ENCODE measurements around the gene DLG2. TPM values are rescaled to one million over a fixed set of nuclear protein-coding genes. Genes with fewer than 3 reads are reported as not detected.

Gene DLG2
- total and polyA plus RNA-seq, 4 donors, result 0.30 to 5.5 (median 0.68) TPM

GRCh38 chr11:84687433-84687832 lies 939.7 kb downstream of the DLG2 start (continued):
- no peak for TF ChIP-seq FOXA1 (IDR thresholded peaks at IDR 0.05)

- Histone ChIP-seq H3K4me1 (ENCODE audit: control insufficient read depth in 4 of 4, insufficient read depth in 4 of 4, low read length in 3 of 4) (no peaks in the 10 kb centered on the region), H3K9me3 (ENCODE audit: control insufficient read depth in 4 of 4, low read length in 3 of 4) (no peaks in the 10 kb centered on the region), H3K27me3 (ENCODE audit: control insufficient read depth in 4 of 4, insufficient read depth in 4 of 4, low read length in 3 of 4) (no peaks in the 10 kb centered on the region), H3K4me3 (ENCODE audit: low read depth in 1 of 3, low read length in 3 of 3) (no peak overlapping the region), H3K27ac (ENCODE audit: low read depth in 1 of 2, low read length in 2 of 2) (no peak overlapping the region), H3K36me3 (ENCODE audit: control insufficient read depth in 4 of 4, insufficient read depth in 3 of 4, low read depth in 1 of 4, low read length in 3 of 4) (no peaks in the 10 kb centered on the region), H3K9ac (ENCODE audit: low read depth in 1 of 2, low read length in 2 of 2) (no peak overlapping the region)
- no peak for DNase-seq (ENCODE audit: low spot score)
- TF ChIP-seq MAX (IDR thresholded peaks at IDR 0.05), result no peak
- WGBS, result 75% methylated on average over 1 of the region's 1 CpG
Measured at GRCh38 chr11:84686716-84687115, 940.4 kb downstream of the DLG2 start.

GRCh38 chr11:84685976-84686375 lies 941.2 kb downstream of the DLG2 start:
- TF ChIP-seq HNF4A (conservative IDR thresholded peaks at IDR 0.05) (no peak), CTCF (IDR thresholded peaks at IDR 0.05; ENCODE audit: low read depth, low read length, missing input control) (no peak), SP1 (IDR thresholded peaks at IDR 0.05) (no peak), FOXA2 (IDR thresholded peaks at IDR 0.05) (no peak), ATF3 (IDR thresholded peaks at IDR 0.05) (no peak), RXRA (IDR thresholded peaks at IDR 0.05) (no peak), FOXA1 (IDR thresholded peaks at IDR 0.05) (no peak), GABPA (IDR thresholded peaks at IDR 0.05 in 1 of 2, conservative IDR thresholded peaks at IDR 0.05 in 1 of 2) (no peak), TAF1 (conservative IDR thresholded peaks at IDR 0.05) (no peak), REST (IDR thresholded peaks at IDR 0.05) (no peak), EGR1 (IDR thresholded peaks at IDR 0.05; ENCODE audit: low read depth in 2 of 2) (no peak), JUND (IDR thresholded peaks at IDR 0.05) (no peak), NR2F2 (IDR thresholded peaks at IDR 0.05) (no peak), YY1 (IDR thresholded peaks at IDR 0.05) (no peak)
- TF ChIP-seq, protein P1, sequence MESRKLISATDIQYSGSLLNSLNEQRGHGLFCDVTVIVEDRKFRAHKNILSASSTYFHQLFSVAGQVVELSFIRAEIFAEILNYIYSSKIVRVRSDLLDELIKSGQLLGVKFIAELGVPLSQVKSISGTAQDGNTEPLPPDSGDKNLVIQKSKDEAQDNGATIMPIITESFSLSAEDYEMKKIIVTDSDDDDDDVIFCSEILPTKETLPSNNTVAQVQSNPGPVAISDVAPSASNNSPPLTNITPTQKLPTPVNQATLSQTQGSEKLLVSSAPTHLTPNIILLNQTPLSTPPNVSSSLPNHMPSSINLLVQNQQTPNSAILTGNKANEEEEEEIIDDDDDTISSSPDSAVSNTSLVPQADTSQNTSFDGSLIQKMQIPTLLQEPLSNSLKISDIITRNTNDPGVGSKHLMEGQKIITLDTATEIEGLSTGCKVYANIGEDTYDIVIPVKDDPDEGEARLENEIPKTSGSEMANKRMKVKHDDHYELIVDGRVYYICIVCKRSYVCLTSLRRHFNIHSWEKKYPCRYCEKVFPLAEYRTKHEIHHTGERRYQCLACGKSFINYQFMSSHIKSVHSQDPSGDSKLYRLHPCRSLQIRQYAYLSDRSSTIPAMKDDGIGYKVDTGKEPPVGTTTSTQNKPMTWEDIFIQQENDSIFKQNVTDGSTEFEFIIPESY (IDR thresholded peaks at IDR 0.05), result no peak
- Histone ChIP-seq H3K9me3 (ENCODE audit: control insufficient read depth in 4 of 4, low read length in 3 of 4) (no peaks in the 10 kb centered on the region), H3K4me1 (ENCODE audit: control insufficient read depth in 4 of 4, insufficient read depth in 4 of 4, low read length in 3 of 4) (no peaks in the 10 kb centered on the region), H3K27me3 (ENCODE audit: control insufficient read depth in 4 of 4, insufficient read depth in 4 of 4, low read length in 3 of 4) (no peaks in the 10 kb centered on the region), H3K9ac (ENCODE audit: low read depth in 1 of 2, low read length in 2 of 2) (no peak overlapping the region), H3K36me3 (ENCODE audit: control insufficient read depth in 4 of 4, insufficient read depth in 3 of 4, low read depth in 1 of 4, low read length in 3 of 4) (no peaks in the 10 kb centered on the region), H3K4me3 (ENCODE audit: low read depth in 1 of 3, low read length in 3 of 3) (no peak overlapping the region), H3K27ac (ENCODE audit: low read depth in 1 of 2, low read length in 2 of 2) (no peak overlapping the region)
- WGBS, result 90% methylated on average over 6 of the region's 6 CpGs
- no peak for DNase-seq (ENCODE audit: low spot score)
